Endothelial cell of umbilical vein (primary cell): ENCODE measurements around the gene SPTBN4. TPM values are rescaled to one million over a fixed set of nuclear protein-coding genes. Genes with fewer than 3 reads are reported as not detected.
A peak's percentile ranks its signal among the peaks of the same experiment; 100 is the strongest.

Source experiments
- BruUV-seq: library from RNA; stranded (reverse); fragments of 400-500 nt; replicated peaks from 2 replicates; lab custom pipeline; 2021; lab: Mats Ljungman, UMichigan
- CTCF ChIA-PET: fragments of 300-600, 350-600 bp; sonication (Branson Sonifier 250); formaldehyde crosslinking; loops from one replicate; lab custom pipeline; 2021; ENCODE audit warnings: antibody characterized with exemption, inconsistent platforms; lab: Charles Lee
- POLR2A ChIA-PET: fragments of 300-600, 350-600 bp; sonication (Branson Sonifier 250); formaldehyde crosslinking; loops from one replicate; lab custom pipeline; 2021; ENCODE audit warnings: antibody characterized with exemption, inconsistent platforms; lab: Charles Lee
- DNase-seq: peaks from one replicate; pipeline ENCODE4 v3.0.0-alpha.2; 2011; ENCODE audit warnings: low read depth, low spot score
- FAIRE-seq: peaks from 2 replicates; lab custom pipeline; 2011; peaks lifted over from hg19 to GRCh38; lab: Jason Lieb, UNC
- H2AFZ ChIP-seq: 2 replicates; pipeline ENCODE4 v1.6.0; 2012; ENCODE audit warnings: low read depth, low read length, control low read depth, inconsistent platforms
- H3K27ac ChIP-seq: 2 replicates; pipeline ENCODE4 v1.5.1; 2011; ENCODE audit warnings: low read depth, mild to moderate bottlenecking, control low read depth, low read length, moderate library complexity; ENCODE audit not compliant: insufficient read depth
- H3K27me3 ChIP-seq, 2 experiments: 2 replicates each; pipeline versions ENCODE4 v1.6.0 to v1.6.1; 2011; ENCODE audit warnings: low read length in 2 of 2, mixed read lengths in 1 of 2; ENCODE audit not compliant: control insufficient read depth in 2 of 2, insufficient read depth in 2 of 2
- H3K36me3 ChIP-seq, 2 experiments: 2 replicates in 1 of 2; 3 replicates in 1 of 2; pipeline ENCODE4 v1.5.1; 2011; ENCODE audit warnings: low read length in 2 of 2, mild to moderate bottlenecking in 1 of 2, moderate library complexity in 1 of 2; ENCODE audit not compliant: control insufficient read depth in 2 of 2, insufficient read depth in 2 of 2; ENCODE audit errors: extremely low read depth in 1 of 2
- H3K4me1 ChIP-seq: 3 replicates; pipeline ENCODE4 v1.5.1; 2011; ENCODE audit warnings: mild to moderate bottlenecking, low read length; ENCODE audit not compliant: control insufficient read depth, insufficient read depth; ENCODE audit errors: extremely low read depth
- H3K4me2 ChIP-seq: 2 replicates; pipeline ENCODE4 v1.6.1; 2011; ENCODE audit warnings: low read length, control low read depth, mixed read lengths; ENCODE audit not compliant: insufficient read depth
- H3K4me3 ChIP-seq, 3 experiments: fragments of 200-600 bp in 1 of 3; sonication (generic), shearing (Covaris generic) in 1 of 3; replicated peaks in 1 of 3; 2 replicates each; pipeline ENCODE4 v1.5.1; 2011 to 2016; ENCODE audit warnings: control low read depth in 3 of 3, low read length in 3 of 3, mild to moderate bottlenecking in 2 of 3, inconsistent platforms in 1 of 3, low read depth in 1 of 3, moderate library complexity in 1 of 3; ENCODE audit not compliant: insufficient read depth in 1 of 3
- H3K79me2 ChIP-seq: 2 replicates; pipeline ENCODE4 v1.6.0; 2012; ENCODE audit warnings: low read length, inconsistent platforms; ENCODE audit not compliant: control insufficient read depth, insufficient read depth
- H3K9ac ChIP-seq: replicated peaks from 2 replicates; pipeline ENCODE3; 2011; ENCODE audit warnings: low read length, control low read depth; ENCODE audit not compliant: insufficient read depth; ENCODE audit errors: extremely low read depth
- H3K9me1 ChIP-seq: replicated peaks from 3 replicates; pipeline ENCODE4 v1.6.0; 2011; ENCODE audit warnings: mild to moderate bottlenecking, low read length; ENCODE audit not compliant: control insufficient read depth, insufficient read depth; ENCODE audit errors: extremely low read depth
- H3K9me3 ChIP-seq: replicated peaks from 2 replicates; pipeline ENCODE4 v1.5.1; 2012; ENCODE audit warnings: low read length, inconsistent platforms; ENCODE audit not compliant: control insufficient read depth, insufficient read depth
- H4K20me1 ChIP-seq: replicated peaks from 2 replicates; pipeline ENCODE3; 2011; ENCODE audit warnings: mild to moderate bottlenecking, low read length; ENCODE audit not compliant: control insufficient read depth, insufficient read depth; ENCODE audit errors: extremely low read depth
- EZH2 ChIP-seq: IDR thresholded peaks from 2 replicates; pipeline ENCODE4 v1.6.1; 2012; ENCODE audit warnings: borderline replicate concordance, low read depth, mild to moderate bottlenecking, moderate library complexity, low read length, inconsistent platforms; ENCODE audit not compliant: severe bottlenecking
- FOS ChIP-seq: IDR thresholded peaks from 2 replicates; pipeline ENCODE4 v1.6.1; 2011; ENCODE audit warnings: mild to moderate bottlenecking, low read length, moderate library complexity, borderline replicate concordance; ENCODE audit not compliant: insufficient read depth
- GATA2 ChIP-seq: IDR thresholded peaks from 2 replicates; pipeline ENCODE4 v1.7.0; 2011; ENCODE audit warnings: low read depth, mild to moderate bottlenecking, moderate library complexity, mixed read lengths, low read length; ENCODE audit not compliant: insufficient read length, insufficient read depth
- JUN ChIP-seq: IDR thresholded peaks from 2 replicates; pipeline ENCODE4 v1.6.1; 2011; ENCODE audit warnings: borderline replicate concordance, low read depth; ENCODE audit not compliant: insufficient read length, insufficient read depth
- MAX ChIP-seq: IDR thresholded peaks from 2 replicates; pipeline ENCODE4 v1.6.1; 2011; ENCODE audit not compliant: insufficient read depth, insufficient read length
- MYC ChIP-seq: IDR thresholded peaks from one replicate; pipeline ENCODE4 v1.6.1; 2011; ENCODE audit warnings: mild to moderate bottlenecking, low read depth, low read length
- POLR2A ChIP-seq: IDR thresholded peaks from 2 replicates; pipeline ENCODE4 v1.6.1; 2012; ENCODE audit warnings: low read depth, mild to moderate bottlenecking, control low read depth, low read length
- POLR2AphosphoS5 ChIP-seq: IDR thresholded peaks from 2 replicates; pipeline ENCODE4 v1.6.1; 2012; ENCODE audit warnings: low read depth, mild to moderate bottlenecking, control low read depth, low read length, moderate library complexity; ENCODE audit not compliant: insufficient read depth
- dilution Hi-C: fragments of 300-500 bp; cut with MboI; formaldehyde crosslinking; loops from one replicate; pipeline ENCODE4 v1.15.0; 2019; ENCODE audit warnings: low sequenced_read_pairs; ENCODE audit not compliant: extremely low pct_ligation_motif_present
- intact Hi-C: fragments of 100-400 bp; cut with micrococcal nuclease; formaldehyde crosslinking; loops from one replicate; pipeline ENCODE4 v1.10.0; 2022
- polyA plus RNA-seq, 4 experiments: library from polyadenylated mRNA; depleted of rRNA in 3 of 4; stranded (reverse) in 3 of 4; unstranded in 1 of 4; fragments of >200 nt; gene quantifications; 2 replicates each; pipeline versions ENCODE4 v1.2.1 to v1.2.3, GENCODE V29; 2011 to 2012; ENCODE audit warnings: missing spikeins in 1 of 4
- total RNA-seq: library from RNA; stranded (reverse); gene quantifications from 2 replicates; pipeline ENCODE4 v1.2.3, GENCODE V29; 2021
- TF ChIP-seq, protein P1 (sequence below), 2 donors: IDR thresholded peaks; 1 replicate in 1 of 2; 2 replicates in 1 of 2; pipeline ENCODE4 v1.5.1; 2011; ENCODE audit warnings: low read length in 2 of 2, mild to moderate bottlenecking in 2 of 2, moderate library complexity in 2 of 2, control low read depth in 1 of 2, inconsistent platforms in 1 of 2, low read depth in 1 of 2; ENCODE audit not compliant: insufficient read depth in 1 of 2; ENCODE audit errors: extremely low read depth in 1 of 2

Gene SPTBN4
- total and polyA plus RNA-seq, 2 donors (not counting 3 experiments of a cell fraction or from before 2014, with no cell fraction given) = 0.33 TPM; not detected in 1

GRCh38 chr19:40613690-40614621 is 147.2 kb downstream of the SPTBN4 start:
- Histone ChIP-seq H4K20me1 (no peaks in the 10 kb centered on the region), H3K36me3 (no peaks in the 10 kb centered on the region), H3K27ac (peak overlapping the region; percentile 83), H3K9me3 (no peaks in the 10 kb centered on the region), H3K9ac (peak overlapping the region; percentile 43), H3K4me3 (peak overlapping the region; percentile 26 to 46 (median 43)), H3K79me2 (no peaks in the 10 kb centered on the region), H3K9me1 (no peaks in the 10 kb centered on the region), H3K4me1 (peaks cover 24% of the 10 kb centered on the region), H2AFZ (peak overlapping the region; percentile 91), H3K27me3 (no peaks in the 10 kb centered on the region), H3K4me2 (peak overlapping the region; percentile 75)
- intact Hi-C loops = no loop called here
- TF ChIP-seq EZH2 (no peak), JUN (no peak), GATA2 (no peak), FOS (no peak), MAX (no peak), MYC (no peak), POLR2AphosphoS5 (no peak), POLR2A (no peak)
- TF ChIP-seq, protein P1, sequence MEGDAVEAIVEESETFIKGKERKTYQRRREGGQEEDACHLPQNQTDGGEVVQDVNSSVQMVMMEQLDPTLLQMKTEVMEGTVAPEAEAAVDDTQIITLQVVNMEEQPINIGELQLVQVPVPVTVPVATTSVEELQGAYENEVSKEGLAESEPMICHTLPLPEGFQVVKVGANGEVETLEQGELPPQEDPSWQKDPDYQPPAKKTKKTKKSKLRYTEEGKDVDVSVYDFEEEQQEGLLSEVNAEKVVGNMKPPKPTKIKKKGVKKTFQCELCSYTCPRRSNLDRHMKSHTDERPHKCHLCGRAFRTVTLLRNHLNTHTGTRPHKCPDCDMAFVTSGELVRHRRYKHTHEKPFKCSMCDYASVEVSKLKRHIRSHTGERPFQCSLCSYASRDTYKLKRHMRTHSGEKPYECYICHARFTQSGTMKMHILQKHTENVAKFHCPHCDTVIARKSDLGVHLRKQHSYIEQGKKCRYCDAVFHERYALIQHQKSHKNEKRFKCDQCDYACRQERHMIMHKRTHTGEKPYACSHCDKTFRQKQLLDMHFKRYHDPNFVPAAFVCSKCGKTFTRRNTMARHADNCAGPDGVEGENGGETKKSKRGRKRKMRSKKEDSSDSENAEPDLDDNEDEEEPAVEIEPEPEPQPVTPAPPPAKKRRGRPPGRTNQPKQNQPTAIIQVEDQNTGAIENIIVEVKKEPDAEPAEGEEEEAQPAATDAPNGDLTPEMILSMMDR (IDR thresholded peaks at IDR 0.05; ENCODE audit: extremely low read depth in 1 of 2, insufficient read depth in 1 of 2, low read depth in 1 of 2, low read length in 2 of 2) = no peak
- POLR2A ChIA-PET = no interaction called here
- DNase-seq (no peak), FAIRE-seq (peak; percentile 37)
- BruUV-seq = TSS peak; percentile 51
- CTCF ChIA-PET = interaction anchor here (1.0 to 7.6 kb wide), 4 partner anchors 11 to 21 kb away, joined by 6 to 70 read pairs (median 11); no protein-coding TSS in a partner anchor
- dilution Hi-C loops = no loop called here
